Prostate gland (tissue), 2 donors: ENCODE measurements around the gene EPS15.

Source experiments
- CTCF ChIP-seq, 4 experiments: fragments of 200-600 bp in 2 of 4; fragments of 450-650 bp in 2 of 4; sonication (generic) in 2 of 4; IDR thresholded peaks; 1 replicate in 3 of 4; 2 replicates in 1 of 4; pipeline ENCODE4 v1.5.1; 2016 to 2019; ENCODE audit warnings: antibody characterized with exemption in 4 of 4, mild to moderate bottlenecking in 2 of 4, moderate library complexity in 2 of 4
- POLR2A ChIP-seq: fragments of 450-650 bp; IDR thresholded peaks from one replicate; pipeline ENCODE4 v1.6.1; 2016; ENCODE audit warnings: antibody characterized with exemption, mild to moderate bottlenecking

- no peak for TF ChIP-seq CTCF (IDR thresholded peaks at IDR 0.05)
- no peak for TF ChIP-seq POLR2A
Observed at GRCh38 chr1:51518033-51518585, 957 bp downstream of the EPS15 start.
